Astrocyte of the cerebellum (primary cell): ENCODE results near the gene USH1C.

ENCODE experiments used
- DNase-seq: peaks from one replicate; pipeline ENCODE4 v3.0.0-alpha.2; 2011; ENCODE audit warnings: low read depth
- H3K4me3 ChIP-seq: 2 replicates; pipeline ENCODE4 v1.5.1; 2011; ENCODE audit warnings: mild to moderate bottlenecking, low read depth, low read length, moderate library complexity
- in situ Hi-C: cut with HindIII; loops from 2 replicates; pipeline ENCODE4 v1.10.0; 2017; ENCODE audit warnings: low sequenced_read_pairs
- TF ChIP-seq, protein P1 (sequence below): IDR thresholded peaks from 2 replicates; pipeline ENCODE4 v1.5.1; 2012; ENCODE audit warnings: low read length, low read depth, moderate library complexity, mild to moderate bottlenecking; ENCODE audit errors: missing control alignments

Gene USH1C

DNA sequence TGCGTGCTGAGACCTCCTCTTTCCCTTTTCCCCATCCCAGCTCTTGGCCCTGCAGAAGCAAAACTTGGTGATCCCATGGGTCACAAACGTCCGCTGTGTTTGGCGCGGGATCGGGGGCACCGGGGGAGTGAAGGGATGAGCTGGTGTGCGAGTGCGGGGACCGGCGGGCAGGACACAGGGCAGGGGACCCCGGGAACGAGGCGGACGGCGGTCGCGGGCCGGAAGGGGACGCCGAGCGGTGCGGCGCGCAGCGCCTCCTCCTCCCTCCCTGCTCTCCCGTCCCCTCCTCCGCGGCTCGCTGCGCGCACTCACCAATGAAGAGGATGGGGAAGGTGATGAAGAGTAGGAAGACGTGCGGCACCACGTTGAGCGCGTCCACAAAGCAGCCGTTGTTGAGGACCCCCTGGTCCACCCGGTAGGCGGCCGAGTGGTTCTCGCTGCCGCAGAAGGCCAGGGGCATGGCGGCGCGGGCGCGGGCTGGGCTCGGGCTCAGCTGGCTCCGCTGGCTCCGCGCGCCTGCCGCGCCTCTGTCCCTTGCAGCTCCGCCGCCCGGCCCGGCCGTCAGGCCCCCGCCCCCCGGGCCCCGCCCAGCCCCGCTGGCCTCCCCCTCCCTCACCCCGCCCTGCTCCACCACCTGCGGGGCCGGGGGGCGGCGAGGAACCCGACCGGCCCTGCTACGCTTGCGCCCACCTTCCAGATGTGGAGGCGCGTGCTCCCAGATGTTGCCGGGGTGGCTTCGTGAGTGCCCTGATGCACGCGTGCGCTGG is 67.7 kb downstream of the USH1C start, which contains the start of gene ABCC8:
Gene ABCC8, minus strand, starts transcription at position 529 of the 767 bp plus-strand sequence. Its CDS starts 69 bp downstream, at position 460.
- DNase-seq = no peak
- TF ChIP-seq, protein P1, sequence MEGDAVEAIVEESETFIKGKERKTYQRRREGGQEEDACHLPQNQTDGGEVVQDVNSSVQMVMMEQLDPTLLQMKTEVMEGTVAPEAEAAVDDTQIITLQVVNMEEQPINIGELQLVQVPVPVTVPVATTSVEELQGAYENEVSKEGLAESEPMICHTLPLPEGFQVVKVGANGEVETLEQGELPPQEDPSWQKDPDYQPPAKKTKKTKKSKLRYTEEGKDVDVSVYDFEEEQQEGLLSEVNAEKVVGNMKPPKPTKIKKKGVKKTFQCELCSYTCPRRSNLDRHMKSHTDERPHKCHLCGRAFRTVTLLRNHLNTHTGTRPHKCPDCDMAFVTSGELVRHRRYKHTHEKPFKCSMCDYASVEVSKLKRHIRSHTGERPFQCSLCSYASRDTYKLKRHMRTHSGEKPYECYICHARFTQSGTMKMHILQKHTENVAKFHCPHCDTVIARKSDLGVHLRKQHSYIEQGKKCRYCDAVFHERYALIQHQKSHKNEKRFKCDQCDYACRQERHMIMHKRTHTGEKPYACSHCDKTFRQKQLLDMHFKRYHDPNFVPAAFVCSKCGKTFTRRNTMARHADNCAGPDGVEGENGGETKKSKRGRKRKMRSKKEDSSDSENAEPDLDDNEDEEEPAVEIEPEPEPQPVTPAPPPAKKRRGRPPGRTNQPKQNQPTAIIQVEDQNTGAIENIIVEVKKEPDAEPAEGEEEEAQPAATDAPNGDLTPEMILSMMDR = no peak
- H3K4me3 ChIP-seq = no peak within 1 kb of the TSS
- in situ Hi-C loops = no loop called here

DNA sequence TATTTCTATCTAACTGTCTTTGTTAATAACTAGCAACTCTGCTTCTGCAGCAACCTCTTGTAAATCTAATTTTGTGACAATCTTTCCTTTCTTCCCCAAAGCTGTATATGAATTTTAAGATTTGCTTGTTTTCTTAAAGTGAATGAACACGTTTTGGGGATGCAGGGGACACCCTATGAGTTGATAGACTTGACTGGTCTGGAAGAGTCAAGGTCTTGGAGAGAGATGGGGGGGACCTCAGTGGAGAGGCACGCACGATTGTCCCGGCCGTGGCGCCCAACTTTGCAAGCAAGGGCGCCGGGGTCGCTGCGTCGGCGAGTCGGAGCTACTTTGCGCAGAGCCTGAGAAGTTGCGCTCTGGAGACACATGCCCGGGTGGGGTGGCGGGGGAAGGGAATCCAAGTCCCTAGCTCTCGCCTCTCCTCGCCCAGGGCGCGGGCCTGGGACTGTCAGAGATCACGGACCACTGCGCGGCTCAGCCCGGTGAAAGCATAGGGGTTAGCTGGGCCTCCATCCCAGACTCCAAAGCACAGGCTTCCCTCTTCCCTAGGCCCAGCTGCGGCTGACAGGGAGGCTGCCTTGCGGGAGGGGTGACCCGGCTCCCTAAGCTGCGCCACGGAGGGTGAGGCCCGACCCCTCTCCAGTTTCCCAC is 68.4 kb downstream of the USH1C start:
- TF ChIP-seq, protein P1 = no peak
- DNase-seq = no peak
- in situ Hi-C loops = no loop called here
- no peak overlapping the region for H3K4me3 ChIP-seq

DNA sequence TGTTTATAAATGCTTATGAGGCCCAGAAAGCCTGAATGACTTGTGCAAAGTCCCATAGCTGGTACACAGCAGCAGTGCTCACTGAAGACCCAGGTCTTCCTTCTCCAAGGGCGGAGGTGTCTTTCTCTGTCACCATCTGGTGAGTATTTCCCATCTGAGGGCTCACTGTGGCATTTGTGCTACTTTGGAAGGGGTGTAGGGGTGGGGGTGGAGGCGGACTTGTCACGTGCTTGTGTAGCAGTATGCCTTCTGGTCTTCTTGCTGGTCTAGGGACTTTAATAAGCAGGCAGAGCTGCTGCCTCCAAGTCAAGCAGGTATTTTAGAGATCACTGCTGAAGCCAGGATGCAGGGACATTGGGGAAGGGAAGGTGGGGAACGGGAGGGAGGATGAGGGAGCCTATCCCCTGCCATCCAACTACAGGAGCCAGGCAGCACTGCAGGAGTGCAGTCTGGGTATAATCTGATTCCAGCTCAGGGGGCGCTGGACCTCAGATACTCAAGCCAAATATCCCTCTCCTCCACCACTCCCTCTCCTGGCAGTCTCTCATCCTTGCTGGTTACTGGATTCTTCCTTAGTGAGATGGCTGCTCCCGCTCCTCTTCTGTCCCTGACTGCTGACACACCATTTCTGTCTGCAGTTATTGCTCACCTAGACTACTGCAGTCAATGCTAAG is 71.0 kb downstream of the USH1C start:
- TF ChIP-seq, protein P1 = peak; percentile 11
- no peak overlapping the region for H3K4me3 ChIP-seq
- DNase-seq = no peak
- in situ Hi-C loops = no loop called here

DNA sequence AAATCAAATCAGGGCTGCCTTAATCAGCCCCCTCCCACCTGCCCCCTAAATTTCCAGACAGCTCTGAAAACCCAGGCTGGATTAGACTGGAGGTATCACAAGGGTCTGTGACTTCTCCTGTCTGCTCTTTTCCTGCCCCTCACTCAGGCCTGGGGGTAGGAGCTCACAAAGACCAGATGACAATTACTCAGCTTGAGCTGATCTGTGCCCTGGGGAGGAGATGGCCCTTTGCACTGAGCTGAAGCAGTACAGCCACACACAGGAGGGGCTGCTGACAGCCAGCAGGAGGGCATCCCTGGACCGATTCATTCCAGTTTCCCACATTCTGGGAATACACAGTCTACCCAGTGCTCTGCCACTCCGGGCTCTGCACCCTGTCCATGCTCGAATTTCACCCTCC is 71.7 kb downstream of the USH1C start:
- TF ChIP-seq, protein P1 = no peak
- no peak for DNase-seq
- H3K4me3 ChIP-seq = no peak overlapping the region
- in situ Hi-C loops = no loop called here

DNA sequence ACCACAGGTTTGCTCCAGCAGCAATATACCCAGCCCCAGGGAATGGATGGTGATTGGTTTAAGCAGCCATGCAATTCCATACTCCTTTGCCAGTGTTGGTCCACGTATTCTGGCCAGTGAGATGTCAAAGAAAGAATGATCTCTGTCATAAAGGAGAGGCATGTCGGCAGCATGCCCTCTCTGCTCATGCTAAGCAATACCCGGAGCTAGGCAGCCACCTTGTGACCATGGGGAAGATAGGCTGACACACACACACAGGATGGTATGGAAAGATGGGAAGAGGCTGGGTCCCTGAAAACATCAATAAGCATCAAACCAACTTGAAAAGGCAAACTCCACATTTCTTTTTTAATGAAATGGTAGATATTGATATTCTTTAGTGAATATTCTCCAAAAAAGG is 72.7 kb downstream of the USH1C start:
- no peak overlapping the region for H3K4me3 ChIP-seq
- TF ChIP-seq, protein P1 = no peak
- no peak for DNase-seq
- in situ Hi-C loops = no loop called here

DNA sequence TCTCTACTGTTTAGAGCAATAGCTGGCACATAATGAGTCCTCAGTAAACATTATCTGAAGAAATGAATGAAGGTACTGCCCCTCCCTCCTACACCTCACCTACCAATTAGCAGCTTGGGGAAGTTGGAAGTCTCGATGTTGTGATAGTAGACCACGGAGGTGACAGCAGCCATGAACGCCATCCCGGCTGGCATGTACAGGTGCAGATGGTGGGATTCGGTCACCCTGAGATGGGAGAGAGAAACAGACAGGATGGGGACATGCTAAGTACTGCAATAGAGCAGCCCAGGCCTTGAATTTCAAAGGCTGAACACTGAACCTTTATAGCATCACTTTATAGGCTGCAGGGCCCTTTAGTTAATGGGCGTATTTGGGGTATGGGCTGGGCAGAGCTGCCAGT is 74.2 kb downstream of the USH1C start:
- DNase-seq = no peak
- H3K4me3 ChIP-seq = no peak overlapping the region
- TF ChIP-seq, protein P1 = no peak
- in situ Hi-C loops = no loop called here
